ENCODE measurements around the gene ABCC2. TPM values are rescaled to one million over a fixed set of nuclear protein-coding genes. Genes with fewer than 3 reads are reported as not detected.
A peak's percentile ranks its signal among the peaks of the same experiment; 100 is the strongest.
"Not testable (repeated sequence)": the region's sequence is repeated elsewhere in the genome, so short reads cannot be mapped to it uniquely, and the experiment has no call there.

The ABCC2 gene
- total RNA-seq, 4 donors from 2014 or later = 9.9 to 156 (median 64.6) TPM

- no peak overlapping the region for H3K27ac ChIP-seq
- H3K36me3 ChIP-seq = peaks cover 0 to 5% (median 0%) of the 10 kb centered on the region in 3 donors
- no peak for TF ChIP-seq POLR2A (IDR thresholded peaks at IDR 0.05)
- TF ChIP-seq, protein P1, sequence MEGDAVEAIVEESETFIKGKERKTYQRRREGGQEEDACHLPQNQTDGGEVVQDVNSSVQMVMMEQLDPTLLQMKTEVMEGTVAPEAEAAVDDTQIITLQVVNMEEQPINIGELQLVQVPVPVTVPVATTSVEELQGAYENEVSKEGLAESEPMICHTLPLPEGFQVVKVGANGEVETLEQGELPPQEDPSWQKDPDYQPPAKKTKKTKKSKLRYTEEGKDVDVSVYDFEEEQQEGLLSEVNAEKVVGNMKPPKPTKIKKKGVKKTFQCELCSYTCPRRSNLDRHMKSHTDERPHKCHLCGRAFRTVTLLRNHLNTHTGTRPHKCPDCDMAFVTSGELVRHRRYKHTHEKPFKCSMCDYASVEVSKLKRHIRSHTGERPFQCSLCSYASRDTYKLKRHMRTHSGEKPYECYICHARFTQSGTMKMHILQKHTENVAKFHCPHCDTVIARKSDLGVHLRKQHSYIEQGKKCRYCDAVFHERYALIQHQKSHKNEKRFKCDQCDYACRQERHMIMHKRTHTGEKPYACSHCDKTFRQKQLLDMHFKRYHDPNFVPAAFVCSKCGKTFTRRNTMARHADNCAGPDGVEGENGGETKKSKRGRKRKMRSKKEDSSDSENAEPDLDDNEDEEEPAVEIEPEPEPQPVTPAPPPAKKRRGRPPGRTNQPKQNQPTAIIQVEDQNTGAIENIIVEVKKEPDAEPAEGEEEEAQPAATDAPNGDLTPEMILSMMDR (IDR thresholded peaks at IDR 0.05) = peak in 3 of 6 experiments; percentile 40 to 45 (median 43)
- no peak overlapping the region for H3K4me3 ChIP-seq
- H3K4me1 ChIP-seq = peaks cover 0 to 5% (median 0%) of the 10 kb centered on the region in 4 donors
- H3K9me3 ChIP-seq = no peaks in the 10 kb centered on the region
- DNase-seq = no peak
- no peaks in the 10 kb centered on the region for H3K27me3 ChIP-seq
Observed at GRCh38 chr10:99854860-99855259, 72.4 kb downstream of the ABCC2 start.

DNA sequence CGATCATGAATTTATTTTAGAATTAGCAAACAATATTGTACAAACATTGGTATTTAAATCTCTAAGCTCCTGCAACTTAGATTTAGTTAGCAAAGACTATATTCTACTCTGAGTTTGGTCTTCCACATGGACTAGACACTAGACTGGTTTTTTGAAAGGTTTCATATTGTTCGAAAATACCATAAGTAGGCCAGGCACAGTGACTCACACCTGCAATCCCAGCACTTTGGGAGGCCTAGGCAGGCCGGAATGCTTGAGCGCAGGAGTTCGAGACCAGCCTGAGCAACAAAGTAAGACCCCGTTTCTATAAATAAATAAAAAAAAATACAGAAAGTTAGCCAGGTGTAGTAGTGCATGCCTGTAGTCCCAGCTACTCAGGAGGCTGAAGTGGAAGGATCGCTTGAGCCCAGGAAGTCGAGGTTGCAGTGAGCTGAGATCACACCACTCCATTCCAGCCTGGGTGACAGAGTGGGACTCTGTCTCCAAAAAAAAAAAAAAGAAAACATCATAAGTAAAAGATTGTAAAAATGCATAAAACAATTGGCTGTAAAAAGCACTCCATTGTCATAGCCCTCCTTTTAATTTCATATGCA is 73.1 kb downstream of the ABCC2 start:
- DNase-seq = no peak
- Histone ChIP-seq H3K27ac (no peak overlapping the region), H3K36me3 (peaks cover 0 to 5% (median 0%) of the 10 kb centered on the region in 3 donors), H3K4me3 (no peak overlapping the region), H3K4me1 (no peaks in the 10 kb centered on the region), H3K9me3 (no peaks in the 10 kb centered on the region), H3K27me3 (no peaks in the 10 kb centered on the region)
- TF ChIP-seq, protein P1 (IDR thresholded peaks at IDR 0.05) = no peak
- TF ChIP-seq POLR2A (IDR thresholded peaks at IDR 0.05) = no peak

GRCh38 chr10:99858849-99859248 is 76.4 kb downstream of the ABCC2 start:
- no peak for DNase-seq

GRCh38 chr10:99859585-99859984 is 77.1 kb downstream of the ABCC2 start:
- Histone ChIP-seq H3K4me3 (no peak overlapping the region), H3K9me3 (no peaks in the 10 kb centered on the region), H3K27ac (no peak overlapping the region), H3K4me1 (no peaks in the 10 kb centered on the region), H3K27me3 (no peaks in the 10 kb centered on the region), H3K36me3 (no peaks in the 10 kb centered on the region)
- no peak for DNase-seq
- no peak for TF ChIP-seq POLR2A (IDR thresholded peaks at IDR 0.05)
- TF ChIP-seq, protein P1 (IDR thresholded peaks at IDR 0.05) = peak in 2 of 6 experiments; percentile 16 to 25

More at GRCh38 chr10:99858849-99859248, 76.4 kb downstream of the ABCC2 start:
- Histone ChIP-seq H3K27ac (no peak overlapping the region), H3K9me3 (no peaks in the 10 kb centered on the region), H3K27me3 (no peaks in the 10 kb centered on the region), H3K36me3 (no peaks in the 10 kb centered on the region), H3K4me1 (no peaks in the 10 kb centered on the region), H3K4me3 (no peak overlapping the region)
- TF ChIP-seq, protein P1 (IDR thresholded peaks at IDR 0.05) = no peak
- no peak for TF ChIP-seq POLR2A (IDR thresholded peaks at IDR 0.05)

- no peaks in the 10 kb centered on the region for H3K27me3 ChIP-seq
- H3K4me3 ChIP-seq = no peak overlapping the region
- no peak for DNase-seq
- H3K27ac ChIP-seq = no peak overlapping the region
- no peaks in the 10 kb centered on the region for H3K9me3 ChIP-seq
- no peaks in the 10 kb centered on the region for H3K36me3 ChIP-seq
- TF ChIP-seq, protein P1 (IDR thresholded peaks at IDR 0.05) = no peak
- no peak for TF ChIP-seq POLR2A (IDR thresholded peaks at IDR 0.05)
- no peaks in the 10 kb centered on the region for H3K4me1 ChIP-seq
Observed at GRCh38 chr10:99860466-99860865, 78.0 kb downstream of the ABCC2 start.

- H3K27ac ChIP-seq, H3K36me3 ChIP-seq: not testable (repeated sequence)
Observed at GRCh38 chr10:99863535-99864240, 81.2 kb downstream of the ABCC2 start.

GRCh38 chr10:99867250-99867649 is 84.8 kb downstream of the ABCC2 start:
- not testable (repeated sequence) for H3K27ac ChIP-seq, H3K9me3 ChIP-seq, DNase-seq, H3K36me3 ChIP-seq, H3K27me3 ChIP-seq, H3K4me1 ChIP-seq, H3K4me3 ChIP-seq

More at GRCh38 chr10:99863535-99864240, 81.2 kb downstream of the ABCC2 start:
- not testable (repeated sequence) for H3K4me3 ChIP-seq, H3K4me1 ChIP-seq, H3K9me3 ChIP-seq, DNase-seq, H3K27me3 ChIP-seq
